Endothelial cell of umbilical vein (primary cell): ENCODE measurements around the gene GLCE. TPM values are rescaled to one million over a fixed set of nuclear protein-coding genes. Genes with fewer than 3 reads are reported as not detected.

Experiments used
- BruUV-seq: library from RNA; stranded (reverse); fragments of 400-500 nt; replicated peaks from 2 replicates; lab custom pipeline; 2021; lab: Mats Ljungman, UMichigan
- CTCF ChIA-PET: fragments of 300-600, 350-600 bp; sonication (Branson Sonifier 250); formaldehyde crosslinking; loops from one replicate; lab custom pipeline; 2021; ENCODE audit warnings: antibody characterized with exemption, inconsistent platforms; lab: Charles Lee
- POLR2A ChIA-PET: fragments of 300-600, 350-600 bp; sonication (Branson Sonifier 250); formaldehyde crosslinking; loops from one replicate; lab custom pipeline; 2021; ENCODE audit warnings: antibody characterized with exemption, inconsistent platforms; lab: Charles Lee
- DNase-seq: peaks from one replicate; pipeline ENCODE4 v3.0.0-alpha.2; 2011; ENCODE audit warnings: low read depth, low spot score
- FAIRE-seq: peaks from 2 replicates; lab custom pipeline; 2011; peaks lifted over from hg19 to GRCh38; lab: Jason Lieb, UNC
- H2AFZ ChIP-seq: 2 replicates; pipeline ENCODE4 v1.6.0; 2012; ENCODE audit warnings: low read depth, low read length, control low read depth, inconsistent platforms
- H3K27ac ChIP-seq: 2 replicates; pipeline ENCODE4 v1.5.1; 2011; ENCODE audit warnings: low read depth, mild to moderate bottlenecking, control low read depth, low read length, moderate library complexity; ENCODE audit not compliant: insufficient read depth
- H3K27me3 ChIP-seq, 2 experiments: 2 replicates each; pipeline versions ENCODE4 v1.6.0 to v1.6.1; 2011; ENCODE audit warnings: low read length in 2 of 2, mixed read lengths in 1 of 2; ENCODE audit not compliant: control insufficient read depth in 2 of 2, insufficient read depth in 2 of 2
- H3K36me3 ChIP-seq, 2 experiments: 2 replicates in 1 of 2; 3 replicates in 1 of 2; pipeline ENCODE4 v1.5.1; 2011; ENCODE audit warnings: low read length in 2 of 2, mild to moderate bottlenecking in 1 of 2, moderate library complexity in 1 of 2; ENCODE audit not compliant: control insufficient read depth in 2 of 2, insufficient read depth in 2 of 2; ENCODE audit errors: extremely low read depth in 1 of 2
- H3K4me1 ChIP-seq: 3 replicates; pipeline ENCODE4 v1.5.1; 2011; ENCODE audit warnings: mild to moderate bottlenecking, low read length; ENCODE audit not compliant: control insufficient read depth, insufficient read depth; ENCODE audit errors: extremely low read depth
- H3K4me2 ChIP-seq: 2 replicates; pipeline ENCODE4 v1.6.1; 2011; ENCODE audit warnings: low read length, control low read depth, mixed read lengths; ENCODE audit not compliant: insufficient read depth
- H3K4me3 ChIP-seq, 3 experiments: fragments of 200-600 bp in 1 of 3; sonication (generic), shearing (Covaris generic) in 1 of 3; replicated peaks in 1 of 3; 2 replicates each; pipeline ENCODE4 v1.5.1; 2011 to 2016; ENCODE audit warnings: control low read depth in 3 of 3, low read length in 3 of 3, mild to moderate bottlenecking in 2 of 3, inconsistent platforms in 1 of 3, low read depth in 1 of 3, moderate library complexity in 1 of 3; ENCODE audit not compliant: insufficient read depth in 1 of 3
- H3K79me2 ChIP-seq: 2 replicates; pipeline ENCODE4 v1.6.0; 2012; ENCODE audit warnings: low read length, inconsistent platforms; ENCODE audit not compliant: control insufficient read depth, insufficient read depth
- H3K9ac ChIP-seq: replicated peaks from 2 replicates; pipeline ENCODE3; 2011; ENCODE audit warnings: low read length, control low read depth; ENCODE audit not compliant: insufficient read depth; ENCODE audit errors: extremely low read depth
- H3K9me1 ChIP-seq: replicated peaks from 3 replicates; pipeline ENCODE4 v1.6.0; 2011; ENCODE audit warnings: mild to moderate bottlenecking, low read length; ENCODE audit not compliant: control insufficient read depth, insufficient read depth; ENCODE audit errors: extremely low read depth
- H3K9me3 ChIP-seq: replicated peaks from 2 replicates; pipeline ENCODE4 v1.5.1; 2012; ENCODE audit warnings: low read length, inconsistent platforms; ENCODE audit not compliant: control insufficient read depth, insufficient read depth
- H4K20me1 ChIP-seq: replicated peaks from 2 replicates; pipeline ENCODE3; 2011; ENCODE audit warnings: mild to moderate bottlenecking, low read length; ENCODE audit not compliant: control insufficient read depth, insufficient read depth; ENCODE audit errors: extremely low read depth
- CTCF ChIP-seq, 2 donors: IDR thresholded peaks; 1 replicate in 1 of 2; 2 replicates in 1 of 2; pipeline ENCODE4 v1.5.1; 2011; ENCODE audit warnings: low read length in 2 of 2, mild to moderate bottlenecking in 2 of 2, moderate library complexity in 2 of 2, control low read depth in 1 of 2, inconsistent platforms in 1 of 2, low read depth in 1 of 2; ENCODE audit not compliant: insufficient read depth in 1 of 2; ENCODE audit errors: extremely low read depth in 1 of 2
- EZH2 ChIP-seq: IDR thresholded peaks from 2 replicates; pipeline ENCODE4 v1.6.1; 2012; ENCODE audit warnings: borderline replicate concordance, low read depth, mild to moderate bottlenecking, moderate library complexity, low read length, inconsistent platforms; ENCODE audit not compliant: severe bottlenecking
- FOS ChIP-seq: IDR thresholded peaks from 2 replicates; pipeline ENCODE4 v1.6.1; 2011; ENCODE audit warnings: mild to moderate bottlenecking, low read length, moderate library complexity, borderline replicate concordance; ENCODE audit not compliant: insufficient read depth
- GATA2 ChIP-seq: IDR thresholded peaks from 2 replicates; pipeline ENCODE4 v1.7.0; 2011; ENCODE audit warnings: low read depth, mild to moderate bottlenecking, moderate library complexity, mixed read lengths, low read length; ENCODE audit not compliant: insufficient read length, insufficient read depth
- MAX ChIP-seq: IDR thresholded peaks from 2 replicates; pipeline ENCODE4 v1.6.1; 2011; ENCODE audit not compliant: insufficient read depth, insufficient read length
- MYC ChIP-seq: IDR thresholded peaks from one replicate; pipeline ENCODE4 v1.6.1; 2011; ENCODE audit warnings: mild to moderate bottlenecking, low read depth, low read length
- POLR2A ChIP-seq: IDR thresholded peaks from 2 replicates; pipeline ENCODE4 v1.6.1; 2012; ENCODE audit warnings: low read depth, mild to moderate bottlenecking, control low read depth, low read length
- POLR2AphosphoS5 ChIP-seq: IDR thresholded peaks from 2 replicates; pipeline ENCODE4 v1.6.1; 2012; ENCODE audit warnings: low read depth, mild to moderate bottlenecking, control low read depth, low read length, moderate library complexity; ENCODE audit not compliant: insufficient read depth
- dilution Hi-C: fragments of 300-500 bp; cut with MboI; formaldehyde crosslinking; loops from one replicate; pipeline ENCODE4 v1.15.0; 2019; ENCODE audit warnings: low sequenced_read_pairs; ENCODE audit not compliant: extremely low pct_ligation_motif_present
- intact Hi-C: fragments of 100-400 bp; cut with micrococcal nuclease; formaldehyde crosslinking; loops from one replicate; pipeline ENCODE4 v1.10.0; 2022
- polyA plus RNA-seq, 4 experiments: library from polyadenylated mRNA; depleted of rRNA in 3 of 4; stranded (reverse) in 3 of 4; unstranded in 1 of 4; fragments of >200 nt; gene quantifications; 2 replicates each; pipeline versions ENCODE4 v1.2.1 to v1.2.3, GENCODE V29; 2011 to 2012; ENCODE audit warnings: missing spikeins in 1 of 4
- total RNA-seq: library from RNA; stranded (reverse); gene quantifications from 2 replicates; pipeline ENCODE4 v1.2.3, GENCODE V29; 2021

GLCE gene
- total and polyA plus RNA-seq, 2 donors (not counting 3 experiments of a cell fraction or from before 2014, with no cell fraction given): 48.1 to 86.6 TPM

- Histone ChIP-seq H3K9ac (no peak overlapping the region), H3K79me2 (no peaks in the 10 kb centered on the region), H3K4me2 (no peak overlapping the region), H3K36me3 (no peaks in the 10 kb centered on the region), H2AFZ (no peak overlapping the region), H3K9me3 (no peaks in the 10 kb centered on the region), H3K4me3 (no peak overlapping the region), H3K27ac (no peak overlapping the region), H3K27me3 (peaks cover 34 to 42% of the 10 kb centered on the region in 2 experiments), H3K9me1 (no peaks in the 10 kb centered on the region), H4K20me1 (no peaks in the 10 kb centered on the region), H3K4me1 (no peaks in the 10 kb centered on the region)
- no TSS peak for BruUV-seq
- TF ChIP-seq POLR2A (no peak), MAX (no peak), EZH2 (no peak), GATA2 (no peak), FOS (no peak), CTCF (IDR thresholded peaks at IDR 0.05; ENCODE audit: extremely low read depth in 1 of 2, insufficient read depth in 1 of 2, low read depth in 1 of 2, low read length in 2 of 2) (no peak), POLR2AphosphoS5 (no peak), MYC (no peak)
- dilution Hi-C loops: no loop called here
- FAIRE-seq: no peak
- DNase-seq: no peak
- ChIA-PET CTCF (interaction anchor here (1.1 to 1.2 kb wide), 3 partner anchors 19 to 280 kb away, joined by 3 read pairs; no protein-coding TSS in a partner anchor), POLR2A (no interaction called here)
- intact Hi-C loops: no loop called here
Observed at GRCh38 chr15:69114331-69114928, 46.0 kb upstream of the GLCE start.
